Panc1 (cell line): ENCODE results near the gene CYGB.
"Not testable (repeated sequence)": the region's sequence is repeated elsewhere in the genome, so short reads cannot be mapped to it uniquely, and the experiment has no call there.

ENCODE experiments used
- POLR2AphosphoS5 ChIP-seq: IDR thresholded peaks from 2 replicates; pipeline ENCODE4 v1.6.1; 2012; ENCODE audit warnings: mild to moderate bottlenecking, low read depth, low read length, moderate library complexity
- TCF7L2 ChIP-seq: IDR thresholded peaks from 2 replicates; pipeline ENCODE4 v1.6.1; 2011; ENCODE audit warnings: mild to moderate bottlenecking, low read depth, low read length, inconsistent platforms
- TF ChIP-seq, protein P1 (sequence below): fragments of 450-650 bp; IDR thresholded peaks from 2 replicates; pipeline ENCODE4 v1.5.1; 2017; ENCODE audit warnings: mild to moderate bottlenecking
- TF ChIP-seq, protein P2 (sequence below), 2 experiments: IDR thresholded peaks; 2 replicates each; pipeline ENCODE4 v1.6.1; 2011 to 2012; ENCODE audit warnings: low read depth in 2 of 2, control low read depth in 1 of 2, low read length in 1 of 2, mild to moderate bottlenecking in 1 of 2, moderate library complexity in 1 of 2; ENCODE audit not compliant: insufficient read depth in 1 of 2

DNA sequence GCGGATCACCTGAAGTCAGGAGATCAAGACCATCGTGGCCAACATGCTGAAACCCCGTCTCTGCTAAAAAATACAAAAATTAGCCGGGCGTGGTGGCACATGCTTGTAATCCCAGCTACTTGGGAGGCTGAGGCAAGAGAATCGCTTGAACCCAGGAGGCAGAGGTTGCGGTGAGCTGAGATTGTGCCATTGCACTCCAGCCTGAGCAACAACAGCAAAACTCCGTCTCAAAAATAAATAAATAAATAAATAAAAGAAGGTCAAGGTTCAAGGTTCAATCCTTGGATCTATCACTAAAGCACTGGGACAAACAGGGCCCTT lies 12.0 kb downstream of the CYGB start:
- TF ChIP-seq, protein P1, sequence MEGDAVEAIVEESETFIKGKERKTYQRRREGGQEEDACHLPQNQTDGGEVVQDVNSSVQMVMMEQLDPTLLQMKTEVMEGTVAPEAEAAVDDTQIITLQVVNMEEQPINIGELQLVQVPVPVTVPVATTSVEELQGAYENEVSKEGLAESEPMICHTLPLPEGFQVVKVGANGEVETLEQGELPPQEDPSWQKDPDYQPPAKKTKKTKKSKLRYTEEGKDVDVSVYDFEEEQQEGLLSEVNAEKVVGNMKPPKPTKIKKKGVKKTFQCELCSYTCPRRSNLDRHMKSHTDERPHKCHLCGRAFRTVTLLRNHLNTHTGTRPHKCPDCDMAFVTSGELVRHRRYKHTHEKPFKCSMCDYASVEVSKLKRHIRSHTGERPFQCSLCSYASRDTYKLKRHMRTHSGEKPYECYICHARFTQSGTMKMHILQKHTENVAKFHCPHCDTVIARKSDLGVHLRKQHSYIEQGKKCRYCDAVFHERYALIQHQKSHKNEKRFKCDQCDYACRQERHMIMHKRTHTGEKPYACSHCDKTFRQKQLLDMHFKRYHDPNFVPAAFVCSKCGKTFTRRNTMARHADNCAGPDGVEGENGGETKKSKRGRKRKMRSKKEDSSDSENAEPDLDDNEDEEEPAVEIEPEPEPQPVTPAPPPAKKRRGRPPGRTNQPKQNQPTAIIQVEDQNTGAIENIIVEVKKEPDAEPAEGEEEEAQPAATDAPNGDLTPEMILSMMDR: not testable (repeated sequence)
- TF ChIP-seq POLR2AphosphoS5, TCF7L2: not testable (repeated sequence)
- TF ChIP-seq, protein P2, sequence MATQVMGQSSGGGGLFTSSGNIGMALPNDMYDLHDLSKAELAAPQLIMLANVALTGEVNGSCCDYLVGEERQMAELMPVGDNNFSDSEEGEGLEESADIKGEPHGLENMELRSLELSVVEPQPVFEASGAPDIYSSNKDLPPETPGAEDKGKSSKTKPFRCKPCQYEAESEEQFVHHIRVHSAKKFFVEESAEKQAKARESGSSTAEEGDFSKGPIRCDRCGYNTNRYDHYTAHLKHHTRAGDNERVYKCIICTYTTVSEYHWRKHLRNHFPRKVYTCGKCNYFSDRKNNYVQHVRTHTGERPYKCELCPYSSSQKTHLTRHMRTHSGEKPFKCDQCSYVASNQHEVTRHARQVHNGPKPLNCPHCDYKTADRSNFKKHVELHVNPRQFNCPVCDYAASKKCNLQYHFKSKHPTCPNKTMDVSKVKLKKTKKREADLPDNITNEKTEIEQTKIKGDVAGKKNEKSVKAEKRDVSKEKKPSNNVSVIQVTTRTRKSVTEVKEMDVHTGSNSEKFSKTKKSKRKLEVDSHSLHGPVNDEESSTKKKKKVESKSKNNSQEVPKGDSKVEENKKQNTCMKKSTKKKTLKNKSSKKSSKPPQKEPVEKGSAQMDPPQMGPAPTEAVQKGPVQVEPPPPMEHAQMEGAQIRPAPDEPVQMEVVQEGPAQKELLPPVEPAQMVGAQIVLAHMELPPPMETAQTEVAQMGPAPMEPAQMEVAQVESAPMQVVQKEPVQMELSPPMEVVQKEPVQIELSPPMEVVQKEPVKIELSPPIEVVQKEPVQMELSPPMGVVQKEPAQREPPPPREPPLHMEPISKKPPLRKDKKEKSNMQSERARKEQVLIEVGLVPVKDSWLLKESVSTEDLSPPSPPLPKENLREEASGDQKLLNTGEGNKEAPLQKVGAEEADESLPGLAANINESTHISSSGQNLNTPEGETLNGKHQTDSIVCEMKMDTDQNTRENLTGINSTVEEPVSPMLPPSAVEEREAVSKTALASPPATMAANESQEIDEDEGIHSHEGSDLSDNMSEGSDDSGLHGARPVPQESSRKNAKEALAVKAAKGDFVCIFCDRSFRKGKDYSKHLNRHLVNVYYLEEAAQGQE (IDR thresholded peaks at IDR 0.05; ENCODE audit: insufficient read depth in 1 of 2, low read depth in 2 of 2, low read length in 1 of 2): not testable (repeated sequence)
